GM18502 (cell line): ENCODE results near the gene NDUFA6.
A peak's percentile ranks its signal among the peaks of the same experiment; 100 is the strongest.
"Not testable (repeated sequence)": the region's sequence is repeated elsewhere in the genome, so short reads cannot be mapped to it uniquely, and the experiment has no call there.

Experiments
- ATAC-seq: cut with Tn5 transposase; IDR thresholded peaks from one replicate; pipeline ENCODE4 v1.9.1; 2021; ENCODE audit warnings: mild to moderate bottlenecking; ENCODE audit not compliant: unreplicated experiment, poor library complexity

The NDUFA6 gene

GRCh38 chr22:42115420-42115830 is 24.9 kb upstream of the NDUFA6 start:
- not testable (repeated sequence) for ATAC-seq

GRCh38 chr22:42114721-42115120 is 24.1 kb upstream of the NDUFA6 start:
- ATAC-seq: no peak

GRCh38 chr22:42112793-42113192 is 22.2 kb upstream of the NDUFA6 start:
- not testable (repeated sequence) for ATAC-seq

GRCh38 chr22:42111798-42112197 is 21.2 kb upstream of the NDUFA6 start:
- no peak for ATAC-seq

GRCh38 chr22:42108848-42109247 is 18.3 kb upstream of the NDUFA6 start:
- no peak for ATAC-seq

GRCh38 chr22:42104332-42104860 is 13.8 kb upstream of the NDUFA6 start:
- ATAC-seq: not testable (repeated sequence)

GRCh38 chr22:42101199-42101598 is 10.6 kb upstream of the NDUFA6 start:
- no peak for ATAC-seq

GRCh38 chr22:42091455-42091782 is 847 bp upstream of the NDUFA6 start:
- no peak for ATAC-seq

- no peak for ATAC-seq
These were observed 4.5 kb downstream of the NDUFA6 start for GRCh38 chr22:42086051-42086450.

- no peak for ATAC-seq
These were observed 5.7 kb downstream of the NDUFA6 start for GRCh38 chr22:42084874-42085273.

GRCh38 chr22:42083119-42083518 is 7.5 kb downstream of the NDUFA6 start:
- ATAC-seq: no peak

GRCh38 chr22:42080287-42080686 is 10.3 kb downstream of the NDUFA6 start:
- no peak for ATAC-seq

- peak; percentile 79 for ATAC-seq
These were observed 11.0 kb downstream of the NDUFA6 start, which contains the start of gene SMDT1 for GRCh38 chr22:42079319-42080251. TSS of gene SMDT1 (plus strand) at chr22:42079700. CDS start at chr22:42079769, 69 bp downstream.

GRCh38 chr22:42078469-42079318 is 11.9 kb downstream of the NDUFA6 start:
- ATAC-seq: no peak

- ATAC-seq: no peak
These were observed 13.0 kb downstream of the NDUFA6 start for GRCh38 chr22:42077486-42078125.

GRCh38 chr22:42076764-42077485 is 13.6 kb downstream of the NDUFA6 start:
- ATAC-seq: no peak

- ATAC-seq: no peak
These were observed 15.5 kb downstream of the NDUFA6 start for GRCh38 chr22:42074846-42075676.

GRCh38 chr22:42074132-42074811 is 16.3 kb downstream of the NDUFA6 start, which contains the start of gene PHETA2:
TSS of gene PHETA2 (plus strand) at chr22:42074248. CDS start at chr22:42077294, 3,046 bp downstream.
- ATAC-seq: no peak
